ENCODE results near the gene ZCCHC2.

The ZCCHC2 gene

GRCh38 chr18:62496262-62496661 lies 26.6 kb upstream of the ZCCHC2 start:
- Histone ChIP-seq H3F3A (ENCODE audit: control insufficient read depth, insufficient read depth) (no peaks in the 10 kb centered on the region), H3K27me3 (ENCODE audit: control insufficient read depth, low read length) (no peaks in the 10 kb centered on the region), H3K79me2 (ENCODE audit: control insufficient read depth, low read length) (no peaks in the 10 kb centered on the region), H4K20me1 (ENCODE audit: control insufficient read depth, insufficient read depth, low read depth, low read length) (no peaks in the 10 kb centered on the region), H3K27ac (ENCODE audit: low read depth, low read length) (no peak overlapping the region), H3K9me3 (ENCODE audit: control insufficient read depth, insufficient read depth, low read length) (no peaks in the 10 kb centered on the region), H3K36me3 (ENCODE audit: control insufficient read depth, low read length) (no peaks in the 10 kb centered on the region), H3K4me2 (ENCODE audit: low read length) (no peak overlapping the region), H3K9me2 (replicated peaks; ENCODE audit: control insufficient read depth, low read length) (no peaks in the 10 kb centered on the region), H3K4me1 (ENCODE audit: control insufficient read depth, low read length) (peaks cover 11% of the 10 kb centered on the region), H3K4me3 (ENCODE audit: low read length) (no peak overlapping the region)
- TF ChIP-seq CTCF (IDR thresholded peaks at IDR 0.05; ENCODE audit: low read depth, low read length, poor library complexity, severe bottlenecking) (no peak), EZH2phosphoT487 (IDR thresholded peaks at IDR 0.05; ENCODE audit: borderline replicate concordance, low read length) (no peak)

- H3K9me3 ChIP-seq (ENCODE audit: control insufficient read depth, insufficient read depth, low read length) = no peaks in the 10 kb centered on the region
- H3K4me2 ChIP-seq (ENCODE audit: low read length) = no peak overlapping the region
- H3K4me3 ChIP-seq (ENCODE audit: low read length) = no peak overlapping the region
- no peak for TF ChIP-seq EZH2phosphoT487 (IDR thresholded peaks at IDR 0.05; ENCODE audit: borderline replicate concordance, low read length)
- TF ChIP-seq CTCF (IDR thresholded peaks at IDR 0.05; ENCODE audit: low read depth, low read length, poor library complexity, severe bottlenecking) = no peak
- H3K36me3 ChIP-seq (ENCODE audit: control insufficient read depth, low read length) = no peaks in the 10 kb centered on the region
- no peaks in the 10 kb centered on the region for H3F3A ChIP-seq (ENCODE audit: control insufficient read depth, insufficient read depth)
- H3K27me3 ChIP-seq (ENCODE audit: control insufficient read depth, low read length) = no peaks in the 10 kb centered on the region
- H4K20me1 ChIP-seq (ENCODE audit: control insufficient read depth, insufficient read depth, low read depth, low read length) = no peaks in the 10 kb centered on the region
- H3K4me1 ChIP-seq (ENCODE audit: control insufficient read depth, low read length) = peaks cover 11% of the 10 kb centered on the region
- no peaks in the 10 kb centered on the region for H3K79me2 ChIP-seq (ENCODE audit: control insufficient read depth, low read length)
- H3K9me2 ChIP-seq (replicated peaks; ENCODE audit: control insufficient read depth, low read length) = no peaks in the 10 kb centered on the region
- no peak overlapping the region for H3K27ac ChIP-seq (ENCODE audit: low read depth, low read length)
These were observed 25.5 kb upstream of the ZCCHC2 start for GRCh38 chr18:62497190-62497772.

- no peak overlapping the region for H3K4me3 ChIP-seq (ENCODE audit: low read length)
- H3K4me2 ChIP-seq (ENCODE audit: low read length) = no peak overlapping the region
- no peaks in the 10 kb centered on the region for H3F3A ChIP-seq (ENCODE audit: control insufficient read depth, insufficient read depth)
- no peaks in the 10 kb centered on the region for H3K9me3 ChIP-seq (ENCODE audit: control insufficient read depth, insufficient read depth, low read length)
- H3K36me3 ChIP-seq (ENCODE audit: control insufficient read depth, low read length) = no peaks in the 10 kb centered on the region
- H4K20me1 ChIP-seq (ENCODE audit: control insufficient read depth, insufficient read depth, low read depth, low read length) = no peaks in the 10 kb centered on the region
- TF ChIP-seq EZH2phosphoT487 (IDR thresholded peaks at IDR 0.05; ENCODE audit: borderline replicate concordance, low read length) (no peak), CTCF (IDR thresholded peaks at IDR 0.05; ENCODE audit: low read depth, low read length, poor library complexity, severe bottlenecking) (no peak)
- no peaks in the 10 kb centered on the region for H3K79me2 ChIP-seq (ENCODE audit: control insufficient read depth, low read length)
- no peak overlapping the region for H3K27ac ChIP-seq (ENCODE audit: low read depth, low read length)
- H3K4me1 ChIP-seq (ENCODE audit: control insufficient read depth, low read length) = peaks cover 11% of the 10 kb centered on the region
- no peaks in the 10 kb centered on the region for H3K9me2 ChIP-seq (replicated peaks; ENCODE audit: control insufficient read depth, low read length)
- H3K27me3 ChIP-seq (ENCODE audit: control insufficient read depth, low read length) = no peaks in the 10 kb centered on the region
These were observed 24.1 kb upstream of the ZCCHC2 start for GRCh38 chr18:62498616-62499262.
